ENCODE measurements around the gene GVQW3.

GVQW3 gene

DNA sequence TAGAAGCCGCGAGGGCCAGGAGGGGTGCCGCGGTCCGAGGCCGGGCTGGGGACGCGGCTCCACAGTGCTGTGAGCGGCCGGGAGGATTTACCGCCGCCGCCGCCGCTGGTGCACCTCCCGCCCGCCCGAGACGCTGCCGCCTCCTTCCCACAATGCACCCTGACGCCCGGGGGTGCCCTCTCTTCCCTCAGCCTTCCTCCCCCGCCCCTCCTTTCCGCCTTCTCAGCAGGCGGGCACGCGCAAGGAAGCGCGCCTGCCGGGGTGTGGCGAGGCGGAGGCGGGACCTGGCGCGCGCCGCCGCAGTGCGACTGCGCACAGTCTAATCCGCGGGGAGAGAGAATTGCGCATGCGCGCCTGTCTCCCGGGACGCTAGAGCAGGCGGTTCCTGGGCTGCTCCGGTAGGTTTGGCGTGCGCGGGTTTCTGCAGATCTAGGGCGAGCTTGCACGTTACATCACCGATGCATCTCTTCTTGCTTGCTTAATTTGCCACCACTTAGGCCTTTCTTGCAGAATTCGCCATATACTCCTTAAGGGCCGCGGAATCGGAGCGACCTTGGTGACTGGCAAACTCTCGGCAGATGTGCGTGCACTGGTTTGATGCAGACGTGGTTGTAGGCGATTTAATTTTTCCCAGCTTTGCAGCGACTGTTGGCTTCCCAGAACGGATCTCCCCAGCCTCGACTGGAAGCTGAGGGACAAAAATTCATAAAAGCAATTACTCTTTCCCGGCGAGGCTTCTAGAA lies at the start of gene GVQW3, which contains the start of gene THAP12 (continued):
- TF ChIP-seq MZF1 (tag by site-specific recombination; IDR thresholded peaks at IDR 0.05; ENCODE audit: borderline replicate concordance) (no peak), ZEB2 (tag by site-specific recombination; IDR thresholded peaks at IDR 0.05) (peak; percentile 45; the same call in 1 of the 2 replicates), ZNF776 (tag by site-specific recombination; IDR thresholded peaks at IDR 0.05; ENCODE audit: borderline replicate concordance) (no peak), ZNF544 (tag by site-specific recombination; IDR thresholded peaks at IDR 0.05) (no peak), ZNF596 (tag by site-specific recombination; IDR thresholded peaks at IDR 0.05) (no peak), ZFHX2 (tag by site-specific recombination; conservative IDR thresholded peaks at IDR 0.05) (peak; percentile 98), PRDM1 (tag by site-specific recombination; IDR thresholded peaks at IDR 0.05) (no peak), ZNF510 (tag by site-specific recombination; IDR thresholded peaks at IDR 0.05; ENCODE audit: insufficient replicate concordance) (no peak), ZBTB17 (tag by site-specific recombination; IDR thresholded peaks at IDR 0.05) (peak; percentile 94), ZNF654 (tag by site-specific recombination; IDR thresholded peaks at IDR 0.05; ENCODE audit: low read depth) (no peak), GLIS2 (tag by site-specific recombination; IDR thresholded peaks at IDR 0.05) (no peak), ZNF529 (tag by site-specific recombination; IDR thresholded peaks at IDR 0.05; ENCODE audit: insufficient replicate concordance) (no peak), BCL11A (tag by site-specific recombination; IDR thresholded peaks at IDR 0.05; ENCODE audit: low read depth) (no peak), ZNF530 (tag by site-specific recombination; IDR thresholded peaks at IDR 0.05; ENCODE audit: low read depth) (no peak), ZNF10 (tag by site-specific recombination; IDR thresholded peaks at IDR 0.05) (no peak), ZIC2 (tag by site-specific recombination; IDR thresholded peaks at IDR 0.05) (peak; percentile 85), ZNF830 (tag by site-specific recombination; IDR thresholded peaks at IDR 0.05; ENCODE audit: low read depth) (no peak), GLI2 (tag by site-specific recombination; IDR thresholded peaks at IDR 0.05; ENCODE audit: borderline replicate concordance, low read depth) (no peak), EGR2 (tag by site-specific recombination; IDR thresholded peaks at IDR 0.05; ENCODE audit: low read depth) (peak; percentile 93), GLI4 (tag by site-specific recombination; IDR thresholded peaks at IDR 0.05) (no peak), ZNF132 (tag by site-specific recombination; IDR thresholded peaks at IDR 0.05; ENCODE audit: borderline replicate concordance) (no peak), KLF16 (tag by site-specific recombination; IDR thresholded peaks at IDR 0.05) (peak; percentile 68; the same call in 1 of the 2 replicates), ZFP41 (tag by site-specific recombination; IDR thresholded peaks at IDR 0.05; ENCODE audit: borderline replicate concordance) (no peak), ZNF121 (tag by site-specific recombination; IDR thresholded peaks at IDR 0.05) (no peak), ZNF221 (tag by site-specific recombination; IDR thresholded peaks at IDR 0.05; ENCODE audit: borderline replicate concordance) (no peak), ZNF670 (tag by site-specific recombination; IDR thresholded peaks at IDR 0.05; ENCODE audit: low read depth) (no peak), ZNF501 (tag by site-specific recombination; IDR thresholded peaks at IDR 0.05) (peak; percentile 42; the same call in 1 of the 2 replicates), OSR2 (tag by site-specific recombination; IDR thresholded peaks at IDR 0.05) (no peak)
- TF ChIP-seq, protein P1, sequence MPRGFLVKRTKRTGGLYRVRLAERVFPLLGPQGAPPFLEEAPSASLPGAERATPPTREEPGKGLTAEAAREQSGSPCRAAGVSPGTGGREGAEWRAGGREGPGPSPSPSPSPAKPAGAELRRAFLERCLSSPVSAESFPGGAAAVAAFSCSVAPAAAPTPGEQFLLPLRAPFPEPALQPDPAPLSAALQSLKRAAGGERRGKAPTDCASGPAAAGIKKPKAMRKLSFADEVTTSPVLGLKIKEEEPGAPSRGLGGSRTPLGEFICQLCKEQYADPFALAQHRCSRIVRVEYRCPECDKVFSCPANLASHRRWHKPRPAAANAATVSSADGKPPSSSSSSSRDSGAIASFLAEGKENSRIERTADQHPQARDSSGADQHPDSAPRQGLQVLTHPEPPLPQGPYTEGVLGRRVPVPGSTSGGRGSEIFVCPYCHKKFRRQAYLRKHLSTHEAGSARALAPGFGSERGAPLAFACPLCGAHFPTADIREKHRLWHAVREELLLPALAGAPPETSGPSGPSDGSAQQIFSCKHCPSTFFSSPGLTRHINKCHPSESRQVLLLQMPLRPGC (tag by site-specific recombination; IDR thresholded peaks at IDR 0.05), result 0 out of 2 replicates have a peak, but pooled peaks have one; percentile 38
- TF ChIP-seq, protein P2, sequence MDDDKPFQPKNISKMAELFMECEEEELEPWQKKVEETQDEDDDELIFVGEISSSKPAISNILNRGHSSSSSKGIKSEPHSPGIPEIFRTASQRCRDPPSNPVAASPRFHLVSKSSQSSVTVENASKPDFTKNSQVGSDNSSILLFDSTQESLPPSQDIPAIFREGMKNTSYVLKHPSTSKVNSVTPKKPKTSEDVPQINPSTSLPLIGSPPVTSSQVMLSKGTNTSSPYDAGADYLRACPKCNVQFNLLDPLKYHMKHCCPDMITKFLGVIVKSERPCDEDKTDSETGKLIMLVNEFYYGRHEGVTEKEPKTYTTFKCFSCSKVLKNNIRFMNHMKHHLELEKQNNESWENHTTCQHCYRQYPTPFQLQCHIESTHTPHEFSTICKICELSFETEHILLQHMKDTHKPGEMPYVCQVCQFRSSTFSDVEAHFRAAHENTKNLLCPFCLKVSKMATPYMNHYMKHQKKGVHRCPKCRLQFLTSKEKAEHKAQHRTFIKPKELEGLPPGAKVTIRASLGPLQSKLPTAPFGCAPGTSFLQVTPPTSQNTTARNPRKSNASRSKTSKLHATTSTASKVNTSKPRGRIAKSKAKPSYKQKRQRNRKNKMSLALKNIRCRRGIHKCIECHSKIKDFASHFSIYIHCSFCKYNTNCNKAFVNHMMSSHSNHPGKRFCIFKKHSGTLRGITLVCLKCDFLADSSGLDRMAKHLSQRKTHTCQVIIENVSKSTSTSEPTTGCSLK (tag by site-specific recombination; IDR thresholded peaks at IDR 0.05), result no peak
- TF ChIP-seq, protein P3, sequence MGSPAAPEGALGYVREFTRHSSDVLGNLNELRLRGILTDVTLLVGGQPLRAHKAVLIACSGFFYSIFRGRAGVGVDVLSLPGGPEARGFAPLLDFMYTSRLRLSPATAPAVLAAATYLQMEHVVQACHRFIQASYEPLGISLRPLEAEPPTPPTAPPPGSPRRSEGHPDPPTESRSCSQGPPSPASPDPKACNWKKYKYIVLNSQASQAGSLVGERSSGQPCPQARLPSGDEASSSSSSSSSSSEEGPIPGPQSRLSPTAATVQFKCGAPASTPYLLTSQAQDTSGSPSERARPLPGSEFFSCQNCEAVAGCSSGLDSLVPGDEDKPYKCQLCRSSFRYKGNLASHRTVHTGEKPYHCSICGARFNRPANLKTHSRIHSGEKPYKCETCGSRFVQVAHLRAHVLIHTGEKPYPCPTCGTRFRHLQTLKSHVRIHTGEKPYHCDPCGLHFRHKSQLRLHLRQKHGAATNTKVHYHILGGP (tag by site-specific recombination; IDR thresholded peaks at IDR 0.05), result no peak
- TF ChIP-seq, protein P4, sequence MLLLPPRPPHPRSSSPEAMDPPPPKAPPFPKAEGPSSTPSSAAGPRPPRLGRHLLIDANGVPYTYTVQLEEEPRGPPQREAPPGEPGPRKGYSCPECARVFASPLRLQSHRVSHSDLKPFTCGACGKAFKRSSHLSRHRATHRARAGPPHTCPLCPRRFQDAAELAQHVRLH (tag by site-specific recombination; IDR thresholded peaks at IDR 0.05), result no peak
- TF ChIP-seq, protein P5, sequence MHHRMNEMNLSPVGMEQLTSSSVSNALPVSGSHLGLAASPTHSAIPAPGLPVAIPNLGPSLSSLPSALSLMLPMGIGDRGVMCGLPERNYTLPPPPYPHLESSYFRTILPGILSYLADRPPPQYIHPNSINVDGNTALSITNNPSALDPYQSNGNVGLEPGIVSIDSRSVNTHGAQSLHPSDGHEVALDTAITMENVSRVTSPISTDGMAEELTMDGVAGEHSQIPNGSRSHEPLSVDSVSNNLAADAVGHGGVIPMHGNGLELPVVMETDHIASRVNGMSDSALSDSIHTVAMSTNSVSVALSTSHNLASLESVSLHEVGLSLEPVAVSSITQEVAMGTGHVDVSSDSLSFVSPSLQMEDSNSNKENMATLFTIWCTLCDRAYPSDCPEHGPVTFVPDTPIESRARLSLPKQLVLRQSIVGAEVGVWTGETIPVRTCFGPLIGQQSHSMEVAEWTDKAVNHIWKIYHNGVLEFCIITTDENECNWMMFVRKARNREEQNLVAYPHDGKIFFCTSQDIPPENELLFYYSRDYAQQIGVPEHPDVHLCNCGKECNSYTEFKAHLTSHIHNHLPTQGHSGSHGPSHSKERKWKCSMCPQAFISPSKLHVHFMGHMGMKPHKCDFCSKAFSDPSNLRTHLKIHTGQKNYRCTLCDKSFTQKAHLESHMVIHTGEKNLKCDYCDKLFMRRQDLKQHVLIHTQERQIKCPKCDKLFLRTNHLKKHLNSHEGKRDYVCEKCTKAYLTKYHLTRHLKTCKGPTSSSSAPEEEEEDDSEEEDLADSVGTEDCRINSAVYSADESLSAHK (tag by site-specific recombination; IDR thresholded peaks at IDR 0.05), result peak; percentile 47; the same call in 1 of the 2 replicates
